ENCODE measurements around the gene FMN1.

The FMN1 gene

GRCh38 chr15:33157371-33158037, 37.0 kb downstream of the FMN1 start:
- DNase-seq (ENCODE audit: low read depth, low spot score) = no peak

DNA sequence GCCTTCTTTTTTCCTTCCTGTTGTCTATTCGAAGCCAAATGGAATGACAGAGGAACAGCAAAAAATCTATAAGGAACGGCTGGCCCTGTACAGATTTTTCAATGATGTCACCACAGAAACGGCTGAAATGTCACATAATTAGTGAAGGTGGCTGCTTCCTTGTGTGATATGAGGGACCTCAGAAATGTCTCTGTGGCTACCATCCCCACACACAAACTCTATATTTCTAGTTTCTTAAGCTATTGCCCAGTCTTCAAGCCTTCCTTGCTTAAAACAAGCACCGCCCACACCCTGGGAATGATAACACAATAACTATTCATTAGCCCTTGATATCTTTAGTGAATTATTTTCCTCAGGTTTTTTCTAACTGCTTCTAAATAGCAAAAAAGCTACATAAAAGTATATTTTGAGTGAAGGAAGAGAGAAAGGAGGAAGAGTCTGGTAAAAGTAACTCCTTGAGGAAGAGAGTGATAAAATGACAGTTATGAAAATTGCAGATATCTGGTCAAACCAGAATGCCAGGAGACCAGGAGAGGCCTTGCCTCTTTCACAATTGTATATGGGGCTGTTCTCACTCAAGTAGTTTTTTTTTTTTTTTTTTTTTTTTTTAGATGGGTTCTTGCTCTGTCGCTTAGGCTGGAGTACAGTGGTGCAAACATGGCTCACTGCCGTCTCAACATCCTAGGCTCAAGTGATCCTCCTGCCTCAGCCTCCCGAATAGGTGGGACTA, 38.7 kb downstream of the FMN1 start:
- no peak for DNase-seq (ENCODE audit: low read depth, low spot score)

- no peak for DNase-seq (ENCODE audit: low read depth, low spot score)
Observed at GRCh38 chr15:33154351-33155166, 40.0 kb downstream of the FMN1 start.

DNA sequence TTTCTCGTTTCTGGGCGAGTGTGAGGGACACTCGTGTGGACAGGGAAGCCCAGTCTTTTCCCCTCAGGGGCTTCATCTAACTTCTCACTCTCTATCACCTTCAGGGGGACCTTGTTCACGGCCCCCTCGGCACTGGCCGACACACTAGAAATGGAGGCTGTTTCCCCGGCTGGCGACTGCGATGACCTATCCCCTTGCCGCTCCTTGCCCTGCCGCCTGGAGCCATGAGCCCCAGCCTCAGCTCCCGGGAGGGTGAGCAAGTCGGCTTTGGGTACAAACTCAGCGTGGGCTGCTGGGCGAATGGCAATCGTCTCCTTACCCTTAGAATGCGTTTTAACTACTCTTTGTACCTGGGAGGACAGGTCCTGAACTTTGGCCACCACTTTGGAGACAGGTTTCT, 41.0 kb downstream of the FMN1 start:
- no peak for DNase-seq (ENCODE audit: low read depth, low spot score)

DNA sequence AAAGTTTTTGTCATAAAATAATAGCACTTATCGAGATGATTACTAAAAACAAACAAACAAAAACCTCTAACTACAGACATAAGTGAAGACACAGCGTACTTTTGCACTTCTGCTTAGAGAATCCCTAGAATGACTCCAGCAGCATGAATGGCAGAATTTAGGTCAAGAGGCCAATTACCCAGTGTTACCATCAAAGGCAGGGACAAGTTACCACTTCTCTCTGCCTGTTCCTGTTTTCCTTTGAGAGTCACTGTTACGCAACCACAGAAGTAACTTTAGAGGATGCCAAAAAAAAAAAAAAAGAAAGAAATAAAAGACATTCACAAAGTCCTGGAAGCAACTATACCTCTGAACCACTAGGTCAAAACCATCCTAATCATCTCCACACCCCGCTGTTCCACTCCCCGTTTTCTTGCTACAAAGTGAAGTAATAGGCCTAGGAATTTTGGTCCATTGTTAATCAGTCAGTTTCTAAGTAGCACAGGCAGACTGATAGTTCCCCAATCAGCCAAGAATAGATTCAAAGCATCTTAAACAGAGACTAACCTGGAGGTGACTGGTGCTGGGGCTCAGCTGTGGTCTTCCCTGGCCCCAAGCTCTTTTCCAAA, 41.9 kb downstream of the FMN1 start:
- DNase-seq (ENCODE audit: low read depth, low spot score) = no peak

GRCh38 chr15:33150971-33151370, 43.5 kb downstream of the FMN1 start:
- DNase-seq (ENCODE audit: low read depth, low spot score) = no peak

- DNase-seq (ENCODE audit: low read depth, low spot score) = no peak
Observed at GRCh38 chr15:33150431-33150941, 44.0 kb downstream of the FMN1 start.

- no peak for DNase-seq (ENCODE audit: low read depth, low spot score)
Observed at GRCh38 chr15:33149919-33150318, 44.6 kb downstream of the FMN1 start.

GRCh38 chr15:33148129-33148751, 46.3 kb downstream of the FMN1 start:
- no peak for DNase-seq (ENCODE audit: low read depth, low spot score)

- no peak for DNase-seq (ENCODE audit: low read depth, low spot score)
Observed at GRCh38 chr15:33146051-33146450, 48.5 kb downstream of the FMN1 start.

- DNase-seq (ENCODE audit: low read depth, low spot score) = no peak
Observed at GRCh38 chr15:33145447-33145846, 49.1 kb downstream of the FMN1 start.

DNA sequence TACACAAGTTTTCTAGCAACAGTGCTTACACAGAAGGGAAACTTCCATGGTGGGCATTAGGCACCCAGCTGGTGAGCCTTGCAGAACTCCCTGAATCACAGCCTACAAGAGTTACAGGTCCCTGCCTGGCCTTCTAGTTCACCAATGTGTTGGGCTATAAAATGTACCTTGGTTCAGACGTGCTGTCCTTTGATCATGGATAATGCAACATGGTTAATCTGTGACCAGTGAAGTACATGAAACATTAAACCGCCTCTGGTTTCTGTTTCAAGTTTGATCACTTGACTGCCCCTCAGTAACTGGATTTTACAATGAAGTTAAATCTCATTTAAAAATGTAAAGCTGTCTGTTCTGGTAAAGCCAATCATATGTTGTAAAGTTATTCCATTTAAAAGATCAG, 51.8 kb downstream of the FMN1 start:
- DNase-seq (ENCODE audit: low read depth, low spot score) = no peak

- DNase-seq (ENCODE audit: low read depth, low spot score) = no peak
Observed at GRCh38 chr15:33138000-33138399, 56.5 kb downstream of the FMN1 start.

DNA sequence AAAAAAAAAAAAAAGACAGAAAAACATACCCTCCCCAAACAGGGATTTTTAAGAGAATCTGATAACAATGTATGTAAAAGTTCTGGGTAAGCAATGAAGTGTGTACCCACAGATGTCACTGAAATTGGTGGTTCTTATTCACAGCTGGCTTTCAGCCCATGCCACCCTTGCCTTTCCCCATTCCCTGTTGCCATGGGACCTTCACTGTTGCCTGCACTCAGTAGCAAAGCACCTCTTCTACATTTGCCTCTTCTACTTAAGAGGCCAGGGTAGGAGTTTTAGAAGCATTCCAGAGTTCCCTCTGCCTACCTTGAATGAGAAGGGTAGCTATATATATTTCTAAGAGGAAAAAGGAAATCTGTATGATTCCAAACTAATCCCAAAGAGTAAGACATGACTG, 57.4 kb downstream of the FMN1 start:
- DNase-seq (ENCODE audit: low read depth, low spot score) = no peak

- no peak for DNase-seq (ENCODE audit: low read depth, low spot score)
Observed at GRCh38 chr15:33136353-33136752, 58.2 kb downstream of the FMN1 start.

GRCh38 chr15:33135355-33135781, 59.1 kb downstream of the FMN1 start:
- DNase-seq (ENCODE audit: low read depth, low spot score) = no peak

DNA sequence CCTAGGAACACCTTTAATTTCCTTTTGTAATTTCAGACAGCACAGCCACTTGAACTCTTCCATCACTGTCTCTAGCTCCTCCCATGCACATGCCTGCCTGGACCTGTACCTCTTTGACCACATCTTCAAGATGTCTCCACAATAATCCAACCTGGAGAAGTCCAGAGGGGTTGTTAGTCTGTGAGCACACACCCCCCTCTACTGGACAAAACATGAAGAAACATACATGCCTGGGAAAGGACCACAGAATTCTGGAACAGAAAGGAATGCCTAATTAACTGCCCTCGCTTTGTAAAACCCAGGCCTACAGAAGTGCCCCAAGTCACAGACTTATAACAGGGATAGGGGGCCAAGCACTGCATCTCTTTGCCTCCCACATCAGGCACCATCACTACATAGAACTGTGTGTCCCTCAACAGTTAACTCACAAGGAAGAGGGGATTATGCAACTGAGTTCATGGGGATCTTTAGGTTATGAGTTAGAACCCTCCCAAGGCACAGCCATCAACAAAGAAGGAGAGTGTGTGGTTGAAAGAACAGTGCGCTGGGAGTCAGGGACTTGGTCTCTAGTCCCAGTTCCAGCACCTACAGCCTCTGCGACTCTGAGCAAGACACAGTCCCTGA, 61.7 kb downstream of the FMN1 start:
- no peak for DNase-seq (ENCODE audit: low read depth, low spot score)

DNA sequence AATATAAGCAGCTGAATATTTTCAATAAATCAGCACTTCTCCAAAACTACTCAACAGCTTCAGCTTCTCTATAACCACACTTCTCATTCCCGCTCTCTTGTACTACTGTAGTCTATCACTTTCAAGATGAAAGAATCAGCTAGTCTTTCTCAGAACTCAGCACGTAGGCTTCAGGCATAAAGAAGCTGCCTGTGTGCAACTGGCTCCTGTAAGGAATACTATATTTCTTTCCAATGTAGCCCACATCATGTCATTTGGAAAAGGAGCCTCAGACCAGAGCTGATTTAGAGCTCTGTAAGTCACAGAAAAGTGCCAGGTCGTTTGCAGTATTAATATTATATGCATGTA, 62.3 kb downstream of the FMN1 start:
- DNase-seq (ENCODE audit: low read depth, low spot score) = no peak

GRCh38 chr15:33131552-33132232, 62.8 kb downstream of the FMN1 start:
- no peak for DNase-seq (ENCODE audit: low read depth, low spot score)

DNA sequence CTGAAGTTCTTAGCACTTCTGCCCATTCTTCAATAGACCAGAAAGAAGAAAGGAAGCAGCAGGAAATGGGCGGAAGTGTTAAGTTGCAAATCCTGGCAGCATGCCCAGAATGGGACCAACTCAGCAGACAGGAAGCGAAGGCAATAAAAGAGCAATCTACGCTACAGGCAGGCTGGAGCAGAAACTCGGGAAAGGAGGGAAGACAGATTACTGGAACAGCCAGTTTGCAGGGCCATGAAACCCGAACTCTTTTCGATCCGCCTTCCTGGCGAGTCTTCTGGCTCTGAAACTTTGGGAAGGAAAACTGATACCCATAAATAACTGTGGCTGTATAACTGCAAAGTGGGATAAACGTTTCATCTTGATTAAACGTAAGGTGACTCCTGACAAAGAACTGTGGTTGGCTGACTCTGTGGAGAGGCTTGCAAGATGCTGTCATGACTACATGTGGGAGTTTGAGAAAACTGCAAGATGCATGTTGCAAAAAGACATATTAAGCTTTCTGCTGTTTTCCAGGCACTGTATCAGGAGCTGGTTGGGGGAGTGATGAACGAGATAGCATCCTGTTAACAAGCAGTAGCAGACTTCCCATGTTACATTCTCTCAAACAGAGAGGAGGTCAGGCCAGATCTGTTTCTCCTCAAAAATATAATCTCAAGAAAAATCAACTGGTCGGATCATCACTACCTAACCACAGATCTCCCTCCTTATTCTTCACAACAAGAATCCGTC, 67.8 kb downstream of the FMN1 start:
- peak; percentile 40 for DNase-seq (ENCODE audit: low read depth, low spot score)

Measured in activated naive CD8-positive, alpha-beta T cell treated with anti-CD3 and anti-CD28 coated beads, Interleukin-2, amount 50 U/mL, for 16 hours (primary cell).